Upper lobe of right lung (tissue), 1 donor: Measurements from ENCODE around the gene RPGRIP1L. TPM values are rescaled to one million over a fixed set of nuclear protein-coding genes. Genes with fewer than 3 reads are reported as not detected.

Experiments used
- ATAC-seq: fragments of 200-7000 bp; cut with Tn5 transposase; one replicate; pipeline ENCODE4 v1.9.1; 2020; ENCODE audit warnings: mild to moderate bottlenecking, moderate library complexity
- DNase-seq: peaks from one replicate; pipeline ENCODE4 v3.0.0-alpha.2; 2020
- H3K27ac ChIP-seq: fragments of 200-600 bp; one replicate; pipeline ENCODE4 v1.8.0; 2022
- H3K27me3 ChIP-seq: fragments of 200-600 bp; one replicate; pipeline ENCODE4 v1.8.0; 2022; ENCODE audit warnings: mild to moderate bottlenecking
- H3K36me3 ChIP-seq: fragments of 200-600 bp; one replicate; pipeline ENCODE4 v1.8.0; 2022
- H3K4me1 ChIP-seq: fragments of 200-600 bp; one replicate; pipeline ENCODE4 v1.8.0; 2022
- H3K4me3 ChIP-seq: fragments of 200-600 bp; one replicate; pipeline ENCODE4 v1.8.0; 2022; ENCODE audit warnings: mild to moderate bottlenecking
- H3K9me3 ChIP-seq: fragments of 200-600 bp; one replicate; pipeline ENCODE4 v1.8.0; 2022
- intact Hi-C: fragments of 100-400 bp; cut with DNase I; formaldehyde crosslinking; loops from one replicate; pipeline ENCODE4 v1.11.0; 2022
- total RNA-seq: library from RNA; stranded (reverse); fragmentation: NEBNext Ultra II Directional; extraction: Animal tissue kit (Norgen Biotek cat#: 25700); gene quantifications from one replicate; pipeline ENCODE4 v1.2.1, GENCODE V29; 2021
- TF ChIP-seq, protein P1 (sequence below): fragments of 200-600 bp; IDR thresholded peaks from one replicate; pipeline ENCODE4 v1.8.0; 2022; ENCODE audit warnings: antibody characterized with exemption
- donor health status: DM: no; HTN: yes; CAD: no; lungs with severe emphysema.

RPGRIP1L gene
- total RNA-seq, 1 donor from 2014 or later, result 3.5 TPM

GRCh38 chr16:53668869-53669268 lies 34.8 kb downstream of the RPGRIP1L start:
- DNase-seq (no peak), ATAC-seq (no peak)
- Histone ChIP-seq H3K36me3 (no peaks in the 10 kb centered on the region), H3K27me3 (no peaks in the 10 kb centered on the region), H3K4me1 (no peaks in the 10 kb centered on the region), H3K4me3 (no peak overlapping the region), H3K9me3 (no peaks in the 10 kb centered on the region), H3K27ac (no peak overlapping the region)
- TF ChIP-seq, protein P1, sequence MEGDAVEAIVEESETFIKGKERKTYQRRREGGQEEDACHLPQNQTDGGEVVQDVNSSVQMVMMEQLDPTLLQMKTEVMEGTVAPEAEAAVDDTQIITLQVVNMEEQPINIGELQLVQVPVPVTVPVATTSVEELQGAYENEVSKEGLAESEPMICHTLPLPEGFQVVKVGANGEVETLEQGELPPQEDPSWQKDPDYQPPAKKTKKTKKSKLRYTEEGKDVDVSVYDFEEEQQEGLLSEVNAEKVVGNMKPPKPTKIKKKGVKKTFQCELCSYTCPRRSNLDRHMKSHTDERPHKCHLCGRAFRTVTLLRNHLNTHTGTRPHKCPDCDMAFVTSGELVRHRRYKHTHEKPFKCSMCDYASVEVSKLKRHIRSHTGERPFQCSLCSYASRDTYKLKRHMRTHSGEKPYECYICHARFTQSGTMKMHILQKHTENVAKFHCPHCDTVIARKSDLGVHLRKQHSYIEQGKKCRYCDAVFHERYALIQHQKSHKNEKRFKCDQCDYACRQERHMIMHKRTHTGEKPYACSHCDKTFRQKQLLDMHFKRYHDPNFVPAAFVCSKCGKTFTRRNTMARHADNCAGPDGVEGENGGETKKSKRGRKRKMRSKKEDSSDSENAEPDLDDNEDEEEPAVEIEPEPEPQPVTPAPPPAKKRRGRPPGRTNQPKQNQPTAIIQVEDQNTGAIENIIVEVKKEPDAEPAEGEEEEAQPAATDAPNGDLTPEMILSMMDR, result no peak
- intact Hi-C loops, result no loop called here

DNA sequence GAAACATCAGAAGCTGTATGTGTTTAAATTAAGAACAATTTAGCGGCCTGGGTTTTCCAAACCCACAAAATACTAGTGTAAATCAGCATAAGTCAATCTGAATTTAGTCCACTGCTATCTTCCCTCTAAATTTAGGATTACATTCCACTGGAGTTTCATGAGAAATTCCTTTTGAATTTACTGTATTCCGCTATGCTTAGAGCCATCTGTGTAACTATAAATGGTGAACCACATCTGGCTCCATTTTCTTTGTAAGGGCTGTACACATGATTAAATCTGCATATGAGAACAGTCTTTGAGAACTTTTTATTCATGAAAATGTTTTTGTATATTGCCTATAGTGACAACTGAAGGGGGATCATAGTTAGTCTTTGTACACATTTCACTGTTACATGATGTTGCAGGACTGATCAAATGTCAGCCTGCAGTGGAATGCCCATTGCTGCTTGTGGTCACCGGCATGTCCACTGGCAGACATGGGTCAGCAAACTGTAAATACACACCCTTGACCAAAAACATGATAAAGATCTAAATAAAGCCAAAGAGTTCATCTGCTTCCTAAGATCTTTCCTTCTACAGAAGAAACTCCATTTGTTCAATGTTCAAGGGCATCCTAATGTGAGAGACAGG lies 36.8 kb downstream of the RPGRIP1L start:
- no peak for ATAC-seq
- DNase-seq, result no peak
- intact Hi-C loops, result no loop called here
- H3K4me1 ChIP-seq, result no peaks in the 10 kb centered on the region
- TF ChIP-seq, protein P1, result no peak
- no peaks in the 10 kb centered on the region for H3K36me3 ChIP-seq
- no peak overlapping the region for H3K4me3 ChIP-seq
- no peaks in the 10 kb centered on the region for H3K27me3 ChIP-seq
- no peak overlapping the region for H3K27ac ChIP-seq
- H3K9me3 ChIP-seq, result no peaks in the 10 kb centered on the region

GRCh38 chr16:53664724-53665345 lies 38.8 kb downstream of the RPGRIP1L start:
- intact Hi-C loops, result no loop called here
- ATAC-seq, result no peak
- H3K4me3 ChIP-seq, result no peak overlapping the region
- H3K27me3 ChIP-seq, result no peaks in the 10 kb centered on the region
- H3K9me3 ChIP-seq, result no peaks in the 10 kb centered on the region
- H3K27ac ChIP-seq, result no peak overlapping the region
- DNase-seq, result no peak
- TF ChIP-seq, protein P1, result no peak
- H3K36me3 ChIP-seq, result no peaks in the 10 kb centered on the region
- H3K4me1 ChIP-seq, result no peaks in the 10 kb centered on the region

GRCh38 chr16:53662072-53662471 lies 41.6 kb downstream of the RPGRIP1L start:
- H3K9me3 ChIP-seq, result no peaks in the 10 kb centered on the region
- TF ChIP-seq, protein P1, result no peak
- H3K27ac ChIP-seq, result no peak overlapping the region
- intact Hi-C loops, result no loop called here
- H3K36me3 ChIP-seq, result no peaks in the 10 kb centered on the region
- H3K4me3 ChIP-seq, result no peak overlapping the region
- H3K27me3 ChIP-seq, result no peaks in the 10 kb centered on the region
- no peaks in the 10 kb centered on the region for H3K4me1 ChIP-seq
- ATAC-seq (no peak), DNase-seq (no peak)

DNA sequence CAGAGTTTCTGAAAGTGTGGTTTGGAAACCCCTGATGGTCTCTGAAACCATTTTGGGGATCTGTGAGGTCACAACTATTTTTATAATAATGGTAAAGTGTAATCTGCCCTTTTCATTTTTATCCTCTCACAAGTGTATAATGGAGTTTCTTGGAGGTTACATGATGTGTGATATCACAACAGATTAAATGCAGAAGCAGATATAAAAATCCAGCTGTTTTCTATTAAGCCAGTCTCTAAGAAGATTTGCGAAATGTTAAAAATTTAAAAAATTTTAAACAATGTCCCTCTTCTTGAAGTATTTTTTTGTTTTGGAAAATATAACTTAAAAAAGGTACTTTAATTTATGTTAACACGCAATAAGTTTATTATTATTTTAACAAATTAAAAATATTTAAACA lies 48.7 kb downstream of the RPGRIP1L start:
- intact Hi-C loops, result no loop called here
- no peak for ATAC-seq
- Histone ChIP-seq H3K27ac (no peak overlapping the region), H3K4me3 (no peak overlapping the region), H3K36me3 (peaks cover 4% of the 10 kb centered on the region), H3K27me3 (no peaks in the 10 kb centered on the region), H3K9me3 (no peaks in the 10 kb centered on the region), H3K4me1 (no peaks in the 10 kb centered on the region)
- DNase-seq, result no peak
- TF ChIP-seq, protein P1, result no peak
